Measurements from ENCODE around the gene TBC1D8.
A peak's percentile ranks its signal among the peaks of the same experiment; 100 is the strongest.

The TBC1D8 gene

DNA sequence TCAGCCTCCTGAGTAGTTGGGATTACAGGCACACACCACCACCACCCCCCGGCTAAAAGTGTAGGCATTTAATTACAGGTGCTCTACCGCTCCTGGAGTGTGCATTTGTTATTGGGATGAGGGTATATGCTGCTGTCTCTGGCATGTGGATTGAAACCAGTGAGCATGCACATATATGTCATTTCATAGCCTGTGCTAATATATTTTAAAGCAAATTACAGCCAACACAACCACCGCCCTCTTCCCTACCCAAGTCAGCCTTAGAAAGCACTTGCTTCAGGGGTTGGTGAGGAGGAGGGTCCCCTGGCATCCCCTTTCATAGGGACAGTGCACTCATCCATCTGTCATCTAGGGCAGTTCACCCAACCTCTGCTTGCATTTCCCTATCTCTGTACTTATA, 10.5 kb upstream of the TBC1D8 start:
- no peak for DNase-seq

DNA sequence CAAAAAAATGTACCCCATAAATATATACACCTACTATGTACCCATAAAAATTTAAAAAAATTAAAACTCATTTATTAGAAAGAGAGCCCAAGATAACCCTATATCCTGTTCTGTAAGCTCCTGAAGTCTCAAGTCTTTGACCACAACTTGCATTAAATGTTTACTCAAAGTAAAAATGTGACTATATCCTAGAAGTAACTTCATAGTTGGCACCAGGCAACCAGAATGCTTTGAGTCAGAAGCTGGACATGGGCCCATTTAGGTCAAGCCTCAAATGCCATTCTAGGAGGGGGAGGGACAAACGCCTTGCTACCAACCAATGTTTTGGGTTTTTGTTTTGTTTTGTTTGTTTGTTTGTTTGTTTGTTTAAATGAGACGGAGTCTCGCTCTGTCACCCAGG, 9.3 kb upstream of the TBC1D8 start:
- no peak for DNase-seq

DNA sequence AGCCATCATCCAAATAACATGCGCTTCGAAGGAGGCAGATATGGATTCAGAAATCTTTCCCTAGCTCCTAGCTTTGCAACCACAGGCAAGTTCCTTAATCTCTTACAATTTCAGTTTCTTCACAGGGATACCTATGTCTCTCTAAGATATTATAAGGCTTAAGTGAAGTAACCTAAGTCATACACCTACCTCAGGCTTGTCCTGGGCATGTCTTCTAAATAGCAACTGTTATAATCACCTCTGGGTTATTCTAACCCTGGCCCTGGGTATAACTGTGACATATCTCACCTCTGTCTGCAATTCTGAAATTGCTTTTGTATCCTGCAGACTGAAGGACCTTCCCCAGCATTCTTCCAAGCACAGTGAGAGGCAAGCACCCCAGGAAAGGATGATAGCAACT, 8.3 kb upstream of the TBC1D8 start:
- no peak for DNase-seq

DNA sequence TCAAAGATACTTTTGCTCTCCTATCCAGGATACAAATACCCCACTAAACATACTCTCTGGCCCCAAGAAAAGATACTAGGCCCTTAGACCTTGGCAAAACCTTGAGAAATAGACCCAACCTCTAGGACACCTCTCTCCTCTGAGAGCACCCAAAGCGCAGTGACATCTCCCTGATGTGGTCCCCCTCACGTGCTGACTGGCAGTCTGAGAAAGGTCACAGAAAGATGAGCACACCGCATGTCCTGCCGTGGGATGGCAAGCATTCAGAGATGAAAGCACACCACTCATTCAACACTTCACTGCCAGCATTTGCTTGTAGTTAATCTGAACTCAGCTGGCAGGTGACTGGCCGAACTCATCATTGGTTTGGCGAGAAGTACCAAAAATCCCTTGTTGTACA, 6.1 kb upstream of the TBC1D8 start:
- no peak for DNase-seq

DNA sequence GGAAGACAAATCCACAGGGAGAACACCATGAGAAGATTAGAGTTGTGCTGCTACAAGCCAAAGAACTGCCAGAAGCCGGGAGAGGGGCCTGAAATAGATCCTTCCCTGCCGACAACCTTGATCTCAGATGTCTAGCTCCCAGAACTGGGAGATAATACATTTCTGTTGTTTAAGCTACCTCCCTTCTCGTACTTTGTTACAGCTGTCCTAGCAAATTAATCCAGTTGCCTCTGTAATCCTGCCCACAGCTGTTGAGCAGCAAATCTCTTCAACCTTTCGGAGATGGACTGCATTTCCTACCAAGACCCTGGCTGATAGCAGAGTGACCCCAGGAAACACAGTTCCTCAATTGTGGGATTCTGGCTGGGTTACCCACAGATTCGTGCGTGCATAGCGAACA, 2.6 kb upstream of the TBC1D8 start:
- DNase-seq: no peak

DNA sequence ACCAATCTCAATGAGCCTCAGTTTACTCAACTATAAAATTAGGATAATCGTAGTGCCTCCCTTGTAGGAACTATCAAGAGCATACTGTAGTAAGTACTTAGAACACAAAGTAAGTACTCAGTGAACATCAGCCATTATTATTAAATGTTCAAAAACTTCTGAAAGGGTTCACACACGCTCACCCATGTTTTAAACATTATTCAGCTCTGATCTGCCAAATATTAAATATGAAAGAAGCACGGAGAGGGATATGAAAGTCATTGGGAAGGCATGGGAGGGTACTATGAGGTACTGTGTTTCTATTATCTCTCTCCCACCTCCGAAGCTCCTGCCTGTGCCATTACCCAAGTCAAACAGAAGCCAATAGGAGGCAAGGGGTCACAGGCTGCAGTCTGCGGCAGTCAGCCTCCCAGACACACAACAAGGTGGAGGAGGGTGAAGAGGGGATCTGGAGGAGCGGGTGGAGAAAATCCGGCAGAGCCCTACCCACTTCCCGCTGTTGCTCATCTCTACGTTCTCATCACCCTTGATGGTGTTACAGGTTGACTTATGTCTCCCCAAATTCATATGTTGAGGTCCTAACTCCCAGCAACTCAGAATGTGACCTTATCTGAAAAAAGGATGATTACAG, 2.0 kb upstream of the TBC1D8 start:
- no peak for DNase-seq

DNA sequence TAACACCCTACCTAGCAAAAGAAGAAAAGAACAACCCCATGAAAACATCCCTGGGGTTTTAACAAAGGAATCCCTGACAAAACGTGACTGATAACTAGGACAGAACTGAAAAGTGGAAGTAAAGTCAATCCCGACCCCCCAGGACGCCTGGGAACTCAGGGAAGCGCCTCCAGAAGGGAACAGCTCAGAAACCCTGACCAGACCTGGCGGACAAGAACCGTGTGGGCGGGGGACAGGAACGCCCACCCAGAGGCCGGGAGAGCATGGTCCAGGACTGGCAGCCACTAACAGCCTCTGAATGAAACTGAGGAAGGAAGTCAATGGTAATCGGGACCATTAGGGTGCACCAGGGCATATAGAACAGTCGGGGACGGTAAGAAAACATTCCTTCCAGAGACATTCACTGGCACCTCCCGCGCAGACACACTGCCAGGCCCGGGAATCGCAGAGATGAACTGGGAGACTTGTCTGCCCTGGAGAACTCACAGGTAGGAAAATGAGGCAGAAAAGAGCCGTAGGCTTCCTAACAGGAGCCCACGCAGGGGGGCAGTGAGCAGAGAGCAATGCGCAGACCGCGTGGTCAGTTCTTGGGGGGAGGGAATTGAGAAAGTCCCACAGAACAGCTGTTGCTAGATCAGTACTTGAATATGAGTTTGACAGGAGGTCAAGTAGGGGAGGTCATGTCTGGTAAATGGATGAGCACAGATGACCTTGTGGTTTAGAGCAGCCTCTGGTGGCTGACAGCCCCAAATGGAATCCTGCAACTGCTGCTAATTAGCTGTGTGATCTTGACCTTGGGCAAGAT, 1.3 kb upstream of the TBC1D8 start:
- peak; percentile 61 for DNase-seq

DNA sequence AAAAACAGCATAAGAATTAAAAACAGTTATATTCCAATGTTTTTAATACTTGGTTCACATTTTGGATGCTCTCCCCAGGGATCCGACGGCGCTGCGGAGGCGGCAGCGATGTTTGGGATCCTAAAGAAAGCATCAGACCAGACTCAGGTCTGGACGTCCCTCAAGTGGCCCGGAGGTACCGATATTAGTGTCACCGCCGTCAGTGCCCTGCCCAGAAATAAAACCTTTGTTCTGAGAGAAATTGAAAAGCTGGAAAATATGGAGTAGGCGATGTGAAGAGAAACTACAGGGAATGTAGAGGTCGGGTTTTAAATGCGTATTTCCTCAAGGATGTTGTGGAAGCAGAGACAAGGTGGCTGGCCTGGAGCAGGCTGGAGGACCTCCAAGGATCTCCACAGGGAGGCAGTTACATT, 683 bp upstream of the TBC1D8 start:
- DNase-seq: no peak

DNA sequence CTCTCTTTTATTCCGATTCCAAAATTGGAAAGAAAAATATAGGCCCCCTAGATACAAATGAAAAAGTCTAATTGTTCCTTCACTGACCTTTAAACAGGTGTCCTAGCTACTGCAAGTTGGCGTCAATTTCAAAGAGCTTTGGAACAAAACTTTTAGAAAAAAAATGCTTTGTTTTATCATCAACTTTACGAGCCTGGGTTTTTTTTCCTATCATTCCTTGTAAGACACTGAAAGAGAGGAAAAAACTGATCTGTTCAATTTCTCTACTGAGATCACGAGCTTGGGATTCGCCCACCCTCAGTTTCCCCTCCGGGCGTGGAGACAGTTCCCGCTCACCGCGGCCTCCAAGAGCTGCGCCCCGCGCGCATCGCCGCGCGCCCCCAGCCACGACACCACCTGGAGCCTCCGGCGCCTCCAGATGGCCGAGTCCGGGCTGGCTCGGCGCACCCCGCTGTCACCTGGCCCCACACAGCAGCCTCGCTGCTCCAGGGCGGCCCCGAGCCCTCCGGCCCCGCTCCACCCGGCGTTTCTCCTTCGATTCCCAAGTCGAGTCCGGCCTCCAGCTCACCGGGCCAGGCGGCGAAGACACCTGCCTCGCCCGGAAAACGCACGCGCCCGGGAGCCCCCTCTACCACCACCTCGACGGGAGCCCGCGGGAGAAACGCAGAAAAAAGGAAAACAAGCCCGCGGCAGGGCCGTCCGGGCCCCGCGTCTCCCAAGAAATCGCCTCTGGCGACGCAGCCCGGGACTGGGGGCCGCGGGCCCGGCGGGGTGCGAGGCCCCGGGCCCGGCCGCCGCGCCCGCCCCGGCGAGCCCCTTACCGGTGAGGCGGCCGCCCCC, 656 bp downstream of the TBC1D8 start:
- DNase-seq: peak; percentile 69

DNA sequence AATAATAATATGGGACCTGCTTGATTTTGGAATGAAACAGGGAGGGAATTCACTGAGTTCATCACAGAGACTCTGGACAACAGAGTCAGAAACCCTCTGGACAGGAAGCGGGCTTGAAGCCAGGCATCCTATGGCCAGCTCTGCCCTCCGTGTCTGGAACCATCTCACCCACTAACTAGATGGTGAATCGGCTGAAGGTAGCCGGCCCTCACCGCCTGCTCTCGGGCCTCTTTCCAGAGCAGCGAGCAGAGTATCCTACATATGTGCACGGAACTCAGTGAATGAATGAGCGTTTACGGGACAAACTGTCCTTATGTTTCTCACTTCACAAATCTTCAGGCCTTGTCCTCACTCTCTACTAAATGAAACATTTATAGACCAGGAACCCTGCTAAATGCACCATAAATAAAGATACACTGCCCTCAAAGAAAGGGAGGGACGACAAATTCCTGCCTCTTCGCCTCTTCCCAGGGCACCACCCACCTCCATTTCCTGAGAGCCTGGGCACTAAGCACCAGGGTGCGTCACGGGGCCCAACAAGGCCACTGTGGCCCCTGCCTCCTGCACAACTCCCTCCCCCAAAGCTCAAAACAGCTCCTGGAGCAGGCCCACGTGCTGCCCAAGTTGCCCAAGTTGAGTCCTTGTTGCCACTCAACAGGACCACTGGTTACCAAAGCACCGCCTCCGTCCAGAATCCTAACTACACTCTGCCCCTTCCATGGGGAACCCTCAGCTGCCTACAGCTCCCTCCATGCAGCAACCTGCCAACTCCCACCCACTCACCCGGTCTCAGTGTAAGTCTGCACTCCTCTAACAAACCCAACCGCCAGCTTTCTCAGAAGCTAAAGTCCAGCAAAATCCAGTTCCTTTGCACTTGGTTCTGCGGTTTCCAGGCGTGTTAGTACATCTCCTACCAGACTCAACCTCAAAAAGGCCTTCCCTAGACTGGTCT, 1.7 kb downstream of the TBC1D8 start:
- peak; percentile 60 for DNase-seq

DNA sequence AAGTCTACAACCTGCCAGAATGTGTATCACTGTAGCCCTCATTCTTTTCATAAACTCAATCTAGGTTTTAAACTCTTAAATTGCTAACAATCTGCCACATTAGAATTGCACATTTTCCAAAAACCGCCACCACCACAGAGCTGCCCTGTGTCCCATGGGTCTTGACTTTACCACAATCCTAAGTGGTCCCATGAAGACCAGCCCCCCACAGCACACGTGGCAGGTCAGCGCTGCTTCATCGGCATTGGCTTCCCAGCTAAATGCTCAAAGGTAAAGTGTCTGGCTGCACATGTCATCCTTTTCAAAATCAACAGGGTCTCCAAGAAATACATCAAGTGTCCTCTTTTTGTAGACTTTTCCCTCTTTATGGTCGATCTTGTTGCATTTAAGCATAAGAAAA, 2.4 kb downstream of the TBC1D8 start:
- no peak for DNase-seq

DNA sequence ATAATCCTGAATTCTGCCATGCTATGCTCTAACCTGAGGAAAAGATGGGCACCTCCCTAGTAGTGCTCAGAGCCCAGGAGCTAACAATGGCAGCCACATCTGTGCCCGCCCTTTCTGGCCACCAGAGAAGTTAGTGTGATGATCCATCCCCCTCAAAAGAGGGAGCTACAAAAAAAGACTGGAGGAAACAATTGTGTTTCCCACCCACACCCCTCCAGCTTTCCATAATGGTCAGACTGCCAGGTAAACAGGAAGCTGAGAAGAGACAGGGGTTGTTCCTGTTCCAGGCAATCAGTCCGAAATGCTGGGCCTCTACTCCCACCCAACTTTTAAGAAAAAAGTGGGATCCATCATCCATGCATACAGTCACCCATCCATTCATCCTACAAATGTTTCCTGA, 3.2 kb downstream of the TBC1D8 start:
- no peak for DNase-seq

DNA sequence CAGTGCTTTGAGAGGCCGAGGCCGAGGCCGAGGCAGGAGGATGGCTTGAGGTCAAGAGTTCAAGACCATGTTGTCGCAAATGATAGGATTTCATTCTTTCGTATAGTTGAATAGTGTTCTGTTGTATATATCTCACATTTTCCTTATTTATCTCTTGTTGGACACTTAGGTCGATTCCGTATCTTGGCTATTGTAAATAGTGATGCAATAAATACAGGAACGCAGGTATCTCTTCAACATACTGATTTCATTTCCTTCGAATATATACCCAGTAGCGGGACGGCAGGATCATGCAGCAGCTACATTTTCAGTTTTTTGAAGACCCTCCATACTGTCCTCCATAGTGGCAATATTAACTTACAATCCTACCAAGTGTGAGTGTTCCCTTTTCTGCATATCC, 4.1 kb downstream of the TBC1D8 start:
- no peak for DNase-seq

DNA sequence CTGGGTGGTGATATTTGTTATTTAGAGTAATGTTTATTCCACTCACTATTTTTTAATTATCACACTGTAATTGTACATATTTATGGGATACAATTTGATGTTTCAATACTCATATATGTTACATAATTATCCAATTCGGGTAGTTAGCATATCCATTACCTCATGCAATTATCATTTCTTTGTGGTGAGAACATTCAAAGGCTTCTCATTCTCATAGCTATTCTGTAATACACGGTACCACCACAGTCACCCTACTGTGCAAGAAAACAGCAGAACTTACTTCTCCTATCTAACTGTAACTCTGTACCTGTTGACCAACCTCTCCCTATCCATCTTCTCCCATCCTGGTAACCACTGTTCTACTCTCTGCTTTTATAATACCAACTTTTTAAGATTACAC, 4.6 kb downstream of the TBC1D8 start:
- DNase-seq: no peak

DNA sequence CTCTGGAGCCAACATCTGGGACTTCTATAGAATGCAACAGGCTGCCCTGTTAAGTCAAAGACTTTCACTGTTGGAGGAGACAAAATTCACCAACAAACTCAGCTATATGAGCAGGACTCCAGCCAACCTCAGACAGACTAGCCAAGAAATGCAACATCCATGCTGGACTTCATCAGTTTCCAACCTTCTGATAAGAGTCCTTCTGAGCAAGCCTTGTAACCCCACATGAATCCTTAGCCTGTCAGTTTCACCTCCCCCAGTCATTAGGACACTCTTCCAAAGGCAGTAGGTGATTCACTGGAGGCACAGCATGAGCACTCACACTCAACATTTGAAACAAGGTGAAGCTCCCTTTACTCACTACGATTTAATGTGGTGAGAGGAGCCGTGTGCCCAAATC, 5.8 kb downstream of the TBC1D8 start:
- no peak for DNase-seq

DNA sequence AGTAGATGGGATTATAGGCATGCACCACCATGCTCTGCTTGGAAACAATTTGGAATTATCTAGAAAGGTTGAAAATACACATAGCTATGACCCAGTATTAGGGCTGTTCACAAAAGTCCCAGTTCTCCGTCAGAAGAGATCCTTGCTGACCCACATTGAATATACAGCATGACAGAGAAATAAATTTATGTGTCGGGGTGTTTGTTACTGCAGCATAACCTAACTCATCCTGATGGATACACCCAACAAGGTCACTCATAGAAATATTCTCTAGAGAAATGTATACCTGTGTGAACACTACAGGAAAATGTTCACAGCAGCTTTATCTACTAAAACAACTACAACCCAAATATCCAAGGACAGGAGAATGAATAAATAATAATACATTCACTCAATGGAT, 9.0 kb downstream of the TBC1D8 start:
- no peak for DNase-seq

DNA sequence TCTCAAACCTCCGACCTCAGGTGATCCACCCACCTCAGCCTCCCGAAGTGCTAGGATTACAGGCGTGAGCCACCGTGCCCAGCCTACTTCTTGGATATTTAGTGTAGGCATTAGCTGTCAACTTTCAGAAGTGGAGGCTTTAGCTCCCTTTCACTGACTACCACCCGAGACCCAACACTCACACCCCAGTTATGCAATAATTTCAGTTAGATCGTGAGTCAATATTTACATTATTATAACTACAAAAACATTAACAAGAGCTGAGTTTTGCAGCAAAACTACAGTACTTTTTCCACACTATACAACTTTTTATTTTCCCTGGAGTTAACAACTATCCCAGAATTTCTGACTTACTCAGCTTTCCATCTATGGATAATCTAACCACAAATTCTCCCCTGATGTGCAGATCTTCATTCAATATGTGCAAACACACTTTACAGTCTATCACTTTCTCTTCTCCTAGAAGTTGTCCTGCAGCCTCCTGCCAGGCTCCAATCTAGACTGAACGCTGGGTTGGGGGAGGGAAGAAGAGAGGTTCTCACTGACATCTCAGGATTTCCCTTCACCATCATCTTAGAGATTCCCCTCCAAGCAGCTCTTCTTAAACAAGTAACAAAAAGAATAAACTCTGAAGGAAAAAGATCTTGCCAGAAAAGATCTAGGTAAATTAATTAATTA, 10.1 kb downstream of the TBC1D8 start:
- DNase-seq: no peak

DNA sequence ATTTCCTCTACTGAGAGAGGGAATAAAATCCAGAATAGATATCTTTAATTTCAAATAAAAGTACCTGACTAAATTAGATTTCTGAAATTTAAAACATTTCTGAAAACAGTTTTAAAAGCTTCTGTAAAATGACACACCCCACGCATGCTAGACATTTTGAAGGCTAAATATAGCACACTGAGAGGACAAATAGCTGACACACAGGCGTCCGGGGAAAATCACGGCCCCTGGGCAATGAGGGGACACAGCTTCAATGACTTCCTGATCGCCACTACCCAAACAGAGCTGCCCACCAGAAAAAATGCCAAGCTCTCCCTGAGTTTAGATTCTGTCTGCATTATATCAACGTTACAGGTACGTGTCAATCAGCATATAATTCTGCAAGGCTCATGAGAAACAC, 10.9 kb downstream of the TBC1D8 start:
- no peak for DNase-seq

DNA sequence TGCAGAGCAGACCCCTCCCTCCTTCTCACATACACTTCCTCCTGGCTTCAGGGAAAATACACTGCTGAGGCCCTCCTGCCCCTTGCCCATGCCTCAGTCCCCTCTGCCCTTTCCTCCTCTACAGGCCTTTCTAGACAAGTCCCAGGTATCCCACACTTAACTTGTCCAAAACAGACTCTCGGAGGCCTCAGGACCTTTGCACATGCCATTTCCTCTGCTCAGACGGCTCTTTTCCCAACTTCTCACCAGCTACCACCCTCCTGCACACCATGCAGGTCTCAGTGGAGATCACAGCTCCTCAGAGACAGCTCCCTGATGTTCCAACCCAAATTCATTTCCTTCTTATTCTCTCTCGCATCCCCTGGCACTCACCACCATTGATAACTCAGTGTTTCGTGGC, 11.7 kb downstream of the TBC1D8 start:
- no peak for DNase-seq

DNA sequence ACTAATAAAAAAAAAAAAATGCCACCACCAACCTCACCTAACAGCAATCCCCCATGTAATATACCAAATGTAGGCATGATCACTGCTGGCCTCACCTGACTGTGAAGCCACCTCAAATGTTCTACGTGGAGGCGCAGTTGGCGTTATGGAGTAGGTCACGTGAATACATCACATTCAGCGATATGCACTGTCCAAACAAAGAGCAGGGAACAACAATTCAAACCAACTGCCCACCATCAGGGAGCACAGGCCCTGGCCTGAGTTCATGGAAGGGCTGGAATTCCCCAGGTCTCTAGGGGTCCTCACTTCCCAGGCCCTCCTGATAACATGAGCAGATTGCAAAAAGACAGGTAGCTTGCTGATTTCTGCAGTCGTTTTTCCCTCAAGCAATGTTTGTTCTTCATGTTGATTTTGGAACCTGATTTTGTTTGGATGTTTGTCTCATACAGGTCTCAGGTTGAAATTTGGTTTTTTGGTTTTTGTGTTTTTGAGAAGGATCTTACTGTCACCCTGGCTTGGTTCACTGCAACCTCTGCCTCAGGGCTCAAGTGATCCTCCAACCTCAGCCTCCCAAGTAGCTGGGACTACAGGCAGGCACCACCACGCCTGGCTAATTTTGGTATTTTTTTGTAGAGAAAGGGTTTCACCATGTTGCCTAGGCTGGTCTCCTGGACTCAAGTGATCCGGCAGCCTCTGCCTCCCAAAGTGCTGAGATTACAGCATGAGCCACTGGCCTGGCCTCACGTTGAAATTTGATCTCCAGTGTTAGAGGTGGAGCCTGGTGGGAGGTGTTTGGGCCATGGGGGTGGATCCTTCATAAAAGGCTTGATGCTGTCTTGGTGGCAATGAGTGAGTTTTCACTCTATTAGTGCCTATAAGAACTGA, 15.5 kb downstream of the TBC1D8 start:
- no peak for DNase-seq

DNA sequence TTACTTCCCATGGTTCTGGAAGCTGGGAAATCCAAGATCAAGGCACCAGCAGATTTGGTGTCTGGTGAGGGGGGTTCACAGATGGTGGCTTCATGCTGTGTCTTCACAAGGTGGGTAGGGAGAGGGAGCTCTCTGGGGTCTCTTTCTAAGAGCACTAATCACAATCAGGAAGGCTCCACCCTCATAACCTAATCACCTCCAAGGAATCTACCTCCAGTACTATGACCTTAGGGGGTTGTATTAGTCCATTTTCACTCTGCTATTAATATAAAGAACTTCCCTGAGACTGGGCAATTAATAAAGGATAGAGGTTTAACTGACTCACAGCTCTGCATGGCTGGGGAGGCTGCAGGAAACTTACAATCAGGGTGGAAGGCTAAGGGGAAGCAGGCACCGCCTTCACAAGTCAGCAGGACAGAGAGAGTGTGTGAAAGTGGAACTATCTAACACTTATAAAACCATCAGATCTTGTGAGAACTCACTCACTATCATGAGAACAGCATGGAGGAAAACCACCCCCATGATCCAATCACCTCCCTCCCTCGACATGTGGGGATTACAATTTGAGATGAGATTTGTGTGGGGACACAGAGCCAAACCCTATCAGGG, 17.6 kb downstream of the TBC1D8 start:
- no peak for DNase-seq

All from activated CD8-positive, alpha-beta memory T cell treated with anti-CD3 and anti-CD28 coated beads for 24 hours (primary cell).